HG02759 (cell line): Measurements from ENCODE around the gene TYW1B.
"Not testable (repeated sequence)": the region's sequence is repeated elsewhere in the genome, so short reads cannot be mapped to it uniquely, and the experiment has no call there.

ENCODE experiments used
- ATAC-seq: cut with Tn5 transposase; IDR thresholded peaks from one replicate; pipeline ENCODE4 v1.9.1; 2021; ENCODE audit warnings: mild to moderate bottlenecking, moderate library complexity; ENCODE audit not compliant: unreplicated experiment

TYW1B gene

GRCh38 chr7:72827839-72828591 is at the start of gene TYW1B:
TSS of gene TYW1B (minus strand) at chr7:72828200. CDS start at chr7:72828075, 125 bp downstream.
- ATAC-seq, result peak; percentile 93

GRCh38 chr7:72867591-72867990 is 39.6 kb upstream of the TYW1B start:
- ATAC-seq, result not testable (repeated sequence)

- not testable (repeated sequence) for ATAC-seq
Observed at GRCh38 chr7:72858846-72859400, 30.9 kb upstream of the TYW1B start.

GRCh38 chr7:72857925-72858324 is 29.9 kb upstream of the TYW1B start:
- not testable (repeated sequence) for ATAC-seq

GRCh38 chr7:72855261-72855660 is 27.3 kb upstream of the TYW1B start:
- not testable (repeated sequence) for ATAC-seq

- ATAC-seq, result not testable (repeated sequence)
Observed at GRCh38 chr7:72852937-72853336, 24.9 kb upstream of the TYW1B start.

GRCh38 chr7:72850746-72851145 is 22.7 kb upstream of the TYW1B start:
- ATAC-seq, result not testable (repeated sequence)

GRCh38 chr7:72844146-72844545 is 16.1 kb upstream of the TYW1B start:
- ATAC-seq, result not testable (repeated sequence)

- ATAC-seq, result not testable (repeated sequence)
Observed at GRCh38 chr7:72843166-72843565, 15.2 kb upstream of the TYW1B start.

GRCh38 chr7:72840966-72841511 is 13.0 kb upstream of the TYW1B start:
- not testable (repeated sequence) for ATAC-seq

GRCh38 chr7:72838315-72838714 is 10.3 kb upstream of the TYW1B start:
- not testable (repeated sequence) for ATAC-seq

- not testable (repeated sequence) for ATAC-seq
Observed at GRCh38 chr7:72837291-72837690, 9.3 kb upstream of the TYW1B start.

GRCh38 chr7:72830567-72830966 is 2.6 kb upstream of the TYW1B start:
- ATAC-seq, result not testable (repeated sequence)

- ATAC-seq, result peak; percentile 29
Observed at GRCh38 chr7:72829687-72830354, 1.8 kb upstream of the TYW1B start.

GRCh38 chr7:72829291-72829686 is 1.3 kb upstream of the TYW1B start:
- ATAC-seq, result peak; percentile 58

- not testable (repeated sequence) for ATAC-seq
Observed at GRCh38 chr7:72823765-72824732, 4.0 kb downstream of the TYW1B start.

GRCh38 chr7:72822497-72822896 is 5.5 kb downstream of the TYW1B start:
- ATAC-seq, result not testable (repeated sequence)

- not testable (repeated sequence) for ATAC-seq
Observed at GRCh38 chr7:72818663-72819361, 9.2 kb downstream of the TYW1B start.

GRCh38 chr7:72817661-72818060 is 10.3 kb downstream of the TYW1B start:
- ATAC-seq, result not testable (repeated sequence)
